ENCODE results near the gene ARID1B. TPM values are rescaled to one million over a fixed set of nuclear protein-coding genes. Genes with fewer than 3 reads are reported as not detected.
A peak's percentile ranks its signal among the peaks of the same experiment; 100 is the strongest.

Gene ARID1B
- total and polyA plus RNA-seq, 2 donors (not counting 1 experiment from before 2014, with no cell fraction given): 47.2 to 280 TPM

DNA sequence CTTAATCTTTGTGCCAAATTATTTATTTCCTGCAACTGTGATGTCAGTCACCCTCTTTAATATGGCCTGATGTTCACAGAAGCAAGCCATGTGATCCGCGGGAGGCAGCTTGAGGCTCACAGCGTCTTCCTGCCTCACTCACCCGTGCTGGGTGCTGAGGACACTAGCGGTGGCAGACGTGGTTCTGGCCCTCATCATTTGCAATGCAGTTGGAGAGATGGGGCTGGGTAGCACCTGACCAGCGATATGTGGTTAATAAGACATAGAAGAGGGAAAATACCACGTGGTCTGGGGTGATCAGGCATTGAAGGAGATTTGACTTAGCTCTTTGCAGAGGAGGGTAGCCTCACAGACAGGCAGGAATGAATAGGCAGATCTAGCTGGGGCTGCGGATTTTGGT, 281.4 kb downstream of the ARID1B start:
- WGBS (ENCODE audit: insufficient coverage): 72% methylated on average over 9 of the region's 9 CpGs
- peak overlapping the region; percentile 77 for H3K27ac Mint-ChIP-seq
- no peak overlapping the region for H3K4me3 Mint-ChIP-seq
- H3K9ac ChIP-seq (ENCODE audit: low read length): no peak overlapping the region
- no peak overlapping the region for H3K4me2 ChIP-seq (replicated peaks; ENCODE audit: low read depth, low read length, poor library complexity, severe bottlenecking)
- CTCF ChIA-PET: interaction anchor here (0.6 to 1.6 kb wide), 2 partner anchors 9 to 13 kb away, joined by 3 read pairs; no protein-coding TSS in a partner anchor
- H3K27me3 Mint-ChIP-seq: no peaks in the 10 kb centered on the region
- no peak for DNase-seq
- H4K20me1 ChIP-seq (ENCODE audit: control insufficient read depth, insufficient read depth, low read length, poor library complexity, severe bottlenecking): peaks cover 24% of the 10 kb centered on the region
- peaks cover 48% of the 10 kb centered on the region for H3K4me1 Mint-ChIP-seq
- ATAC-seq (ENCODE audit: low read depth): no peak
- H3K27me3 ChIP-seq (replicated peaks in 1 of 4; ENCODE audit: control extremely low read depth in 1 of 4, control insufficient read depth in 3 of 4, insufficient read depth in 4 of 4, low read length in 3 of 4): no peaks in the 10 kb centered on the region
- H3K4me3 ChIP-seq (ENCODE audit: control extremely low read depth in 1 of 5, extremely low read depth in 1 of 5, insufficient read depth in 1 of 5, low read depth in 2 of 5, low read length in 4 of 5): no peak overlapping the region
- intact Hi-C loops (cut with micrococcal nuclease): no loop called here
- no peak overlapping the region for H2AFZ ChIP-seq (ENCODE audit: insufficient read depth, low read depth, low read length, poor library complexity, severe bottlenecking)
- peaks cover 0 to 9% of the 10 kb centered on the region in 2 experiments for H3K36me3 ChIP-seq (replicated peaks in 1 of 2; ENCODE audit: control extremely low read depth in 1 of 2, control insufficient read depth in 1 of 2, extremely low read depth in 1 of 2, insufficient read depth in 2 of 2, low read length in 1 of 2)
- no peak for TF ChIP-seq EZH2 (IDR thresholded peaks at IDR 0.05; ENCODE audit: borderline replicate concordance, insufficient read depth, low read depth, low read length, poor library complexity, severe bottlenecking)
- TF ChIP-seq, protein P1, sequence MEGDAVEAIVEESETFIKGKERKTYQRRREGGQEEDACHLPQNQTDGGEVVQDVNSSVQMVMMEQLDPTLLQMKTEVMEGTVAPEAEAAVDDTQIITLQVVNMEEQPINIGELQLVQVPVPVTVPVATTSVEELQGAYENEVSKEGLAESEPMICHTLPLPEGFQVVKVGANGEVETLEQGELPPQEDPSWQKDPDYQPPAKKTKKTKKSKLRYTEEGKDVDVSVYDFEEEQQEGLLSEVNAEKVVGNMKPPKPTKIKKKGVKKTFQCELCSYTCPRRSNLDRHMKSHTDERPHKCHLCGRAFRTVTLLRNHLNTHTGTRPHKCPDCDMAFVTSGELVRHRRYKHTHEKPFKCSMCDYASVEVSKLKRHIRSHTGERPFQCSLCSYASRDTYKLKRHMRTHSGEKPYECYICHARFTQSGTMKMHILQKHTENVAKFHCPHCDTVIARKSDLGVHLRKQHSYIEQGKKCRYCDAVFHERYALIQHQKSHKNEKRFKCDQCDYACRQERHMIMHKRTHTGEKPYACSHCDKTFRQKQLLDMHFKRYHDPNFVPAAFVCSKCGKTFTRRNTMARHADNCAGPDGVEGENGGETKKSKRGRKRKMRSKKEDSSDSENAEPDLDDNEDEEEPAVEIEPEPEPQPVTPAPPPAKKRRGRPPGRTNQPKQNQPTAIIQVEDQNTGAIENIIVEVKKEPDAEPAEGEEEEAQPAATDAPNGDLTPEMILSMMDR (IDR thresholded peaks at IDR 0.05): no peak
- H3K79me2 ChIP-seq (ENCODE audit: control insufficient read depth, insufficient read depth, low read length): peaks cover 82% of the 10 kb centered on the region
- no peak overlapping the region for H3K27ac ChIP-seq (ENCODE audit: low read length in 2 of 2)
- H3K9me3 Mint-ChIP-seq (ENCODE audit: insufficient read depth): peaks cover 2% of the 10 kb centered on the region
- POLR2A ChIA-PET: no interaction called here
- H3K4me1 ChIP-seq (ENCODE audit: control insufficient read depth in 2 of 2, insufficient read depth in 2 of 2, low read length in 2 of 2): peaks cover 9 to 17% of the 10 kb centered on the region in 2 donors
- H3K9me3 ChIP-seq (ENCODE audit: control extremely low read depth in 1 of 3, control insufficient read depth in 2 of 3, insufficient read depth in 1 of 3, low read length in 2 of 3): peaks cover 0 to 10% (median 9%) of the 10 kb centered on the region in 3 donors

DNA sequence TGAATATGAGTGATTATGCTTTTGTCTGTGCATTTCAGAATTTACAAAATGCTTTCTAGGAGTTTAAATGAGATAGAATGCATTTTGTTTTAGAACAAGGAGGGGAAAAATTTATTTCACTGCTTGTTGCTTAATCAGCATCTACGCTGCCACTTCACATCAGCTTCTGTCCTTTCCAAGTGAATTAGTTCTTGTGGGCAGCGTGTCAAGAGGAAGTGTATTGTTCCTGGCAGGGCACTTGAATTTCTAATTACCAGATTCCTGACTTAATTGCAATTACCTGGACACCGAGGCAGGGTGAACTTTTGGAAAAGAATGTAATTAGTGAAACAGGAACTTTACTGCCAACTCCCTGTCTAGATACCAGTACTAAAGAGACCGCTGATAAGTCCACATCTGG, 282.6 kb downstream of the ARID1B start:
- no peak overlapping the region for H3K4me3 Mint-ChIP-seq
- peaks cover 21% of the 10 kb centered on the region for H4K20me1 ChIP-seq (ENCODE audit: control insufficient read depth, insufficient read depth, low read length, poor library complexity, severe bottlenecking)
- no peak overlapping the region for H3K27ac Mint-ChIP-seq
- peaks cover 2% of the 10 kb centered on the region for H3K9me3 Mint-ChIP-seq (ENCODE audit: insufficient read depth)
- H3K27me3 ChIP-seq (replicated peaks in 1 of 4; ENCODE audit: control extremely low read depth in 1 of 4, control insufficient read depth in 3 of 4, insufficient read depth in 4 of 4, low read length in 3 of 4): no peaks in the 10 kb centered on the region
- peaks cover 14 to 15% of the 10 kb centered on the region in 2 donors for H3K4me1 ChIP-seq (ENCODE audit: control insufficient read depth in 2 of 2, insufficient read depth in 2 of 2, low read length in 2 of 2)
- no peak overlapping the region for H3K4me2 ChIP-seq (replicated peaks; ENCODE audit: low read depth, low read length, poor library complexity, severe bottlenecking)
- no peak overlapping the region for H3K27ac ChIP-seq (ENCODE audit: low read length in 2 of 2)
- no peaks in the 10 kb centered on the region for H3K27me3 Mint-ChIP-seq
- no peak overlapping the region for H2AFZ ChIP-seq (ENCODE audit: insufficient read depth, low read depth, low read length, poor library complexity, severe bottlenecking)
- TF ChIP-seq EZH2 (IDR thresholded peaks at IDR 0.05; ENCODE audit: borderline replicate concordance, insufficient read depth, low read depth, low read length, poor library complexity, severe bottlenecking): no peak
- TF ChIP-seq, protein P1 (IDR thresholded peaks at IDR 0.05): no peak
- POLR2A ChIA-PET: no interaction called here
- DNase-seq (no peak), ATAC-seq (ENCODE audit: low read depth) (no peak)
- H3K4me1 Mint-ChIP-seq: peaks cover 51% of the 10 kb centered on the region
- no peak overlapping the region for H3K4me3 ChIP-seq (ENCODE audit: control extremely low read depth in 1 of 5, extremely low read depth in 1 of 5, insufficient read depth in 1 of 5, low read depth in 2 of 5, low read length in 4 of 5)
- WGBS (ENCODE audit: insufficient coverage): no CpG with 5 or more reads among the region's 4 CpGs
- H3K9me3 ChIP-seq (ENCODE audit: control extremely low read depth in 1 of 3, control insufficient read depth in 2 of 3, insufficient read depth in 1 of 3, low read length in 2 of 3): peaks cover 0 to 10% (median 9%) of the 10 kb centered on the region in 3 donors
- no peak overlapping the region for H3K9ac ChIP-seq (ENCODE audit: low read length)
- peaks cover 0 to 15% of the 10 kb centered on the region in 2 experiments for H3K36me3 ChIP-seq (replicated peaks in 1 of 2; ENCODE audit: control extremely low read depth in 1 of 2, control insufficient read depth in 1 of 2, extremely low read depth in 1 of 2, insufficient read depth in 2 of 2, low read length in 1 of 2)
- intact Hi-C loops (cut with micrococcal nuclease): no loop called here
- CTCF ChIA-PET: interaction anchor here (0.8 to 1.6 kb wide), 2 partner anchors 10 to 116 kb away, joined by 3 read pairs; no protein-coding TSS in a partner anchor
- H3K79me2 ChIP-seq (ENCODE audit: control insufficient read depth, insufficient read depth, low read length): peaks cover 91% of the 10 kb centered on the region
